ENCODE measurements around the gene ZNF511.
A peak's percentile ranks its signal among the peaks of the same experiment; 100 is the strongest.

The ZNF511 gene

DNA sequence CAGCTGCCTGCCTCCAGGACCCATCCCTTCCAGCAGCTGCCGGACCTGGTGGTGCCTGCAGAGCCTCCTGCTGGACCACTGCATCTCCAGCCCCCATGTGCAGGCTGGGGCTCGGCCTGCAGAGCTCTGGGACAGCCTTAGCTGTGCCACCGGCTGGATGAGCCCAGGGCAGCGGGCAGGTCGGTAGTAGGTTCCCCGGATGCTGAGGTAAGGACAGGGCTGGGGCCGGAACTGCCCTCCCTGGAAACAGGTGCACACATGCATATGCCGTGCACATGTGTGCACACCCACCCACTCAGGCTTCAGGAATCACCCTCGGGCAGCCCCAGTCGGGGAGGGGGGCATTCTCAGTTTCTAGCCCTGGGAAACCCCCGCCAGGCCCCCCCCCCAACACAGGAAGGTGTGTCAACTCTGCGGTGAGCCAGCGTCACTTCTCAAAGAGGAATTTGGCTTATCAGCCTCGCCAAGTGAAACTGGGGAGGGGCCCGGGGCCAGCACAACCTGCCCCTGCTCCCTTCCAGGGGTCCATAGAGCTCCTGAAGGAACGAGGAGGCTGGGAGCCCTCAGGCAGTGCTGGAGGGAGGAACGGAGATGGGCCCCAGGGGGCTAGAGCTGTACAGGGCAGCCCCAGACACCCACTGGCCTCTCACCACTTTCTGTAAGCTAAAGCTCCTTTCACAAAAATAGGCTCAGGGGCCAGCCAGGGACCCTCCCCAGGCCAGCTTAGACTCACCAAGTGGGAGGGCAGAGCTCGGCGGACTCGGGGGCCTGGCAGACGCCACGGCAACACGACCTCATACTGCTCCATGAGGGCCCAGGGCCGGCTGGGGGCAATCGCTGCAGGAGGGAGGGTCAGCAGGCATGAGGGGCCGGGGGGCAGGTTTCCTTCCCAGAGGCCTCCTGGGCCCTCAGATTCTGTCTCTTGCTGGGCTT is 33.7 kb upstream of the ZNF511 start:
- DNase-seq (ENCODE audit: low spot score): no peak

GRCh38 chr10:133275684-133276092 is 33.0 kb upstream of the ZNF511 start:
- DNase-seq (ENCODE audit: low spot score): no peak

GRCh38 chr10:133276100-133276434 is 32.6 kb upstream of the ZNF511 start:
- no peak for DNase-seq (ENCODE audit: low spot score)

DNA sequence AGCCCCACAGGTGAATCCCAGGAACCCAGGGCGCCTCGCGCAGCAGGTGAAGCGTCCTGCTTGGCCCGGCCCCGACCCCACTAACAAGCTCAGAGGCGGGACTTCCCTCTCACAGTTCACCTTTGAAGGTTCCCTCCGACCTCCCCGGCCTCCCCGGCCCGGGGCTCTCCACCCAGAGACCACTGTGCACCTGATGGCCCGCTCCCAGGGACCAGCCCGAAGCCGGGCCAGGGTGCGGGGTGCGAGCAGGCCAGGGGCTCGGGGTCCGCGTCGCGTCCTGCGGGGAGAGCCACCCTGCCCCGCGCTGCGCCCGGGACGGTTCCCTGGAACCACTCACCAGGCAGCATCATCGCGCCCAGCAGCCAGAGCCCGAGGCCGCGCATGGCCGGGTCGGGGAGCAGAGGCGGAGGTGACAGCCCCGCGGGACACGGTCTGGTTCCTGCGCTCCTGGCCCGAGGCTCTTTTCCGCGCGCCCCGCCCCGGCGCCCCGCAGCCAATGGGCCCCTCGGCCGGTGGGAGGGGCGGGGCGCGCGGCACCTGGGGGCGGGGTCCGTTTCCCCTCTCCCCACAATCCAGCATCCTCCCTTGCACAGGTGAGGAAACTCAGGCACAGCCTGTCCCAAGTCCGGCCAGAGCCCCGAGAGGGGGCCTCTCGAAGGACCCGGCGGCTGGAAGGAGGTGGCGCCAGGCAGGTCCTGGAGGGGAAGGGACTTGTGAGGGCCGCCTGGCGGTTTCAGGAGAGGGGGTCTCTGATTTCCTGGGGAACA is 32.1 kb upstream of the ZNF511 start, which contains the start of gene ADAM8:
TSS of gene ADAM8 (minus strand) at position 434 of the 767 bp plus-strand sequence. CDS start at position 383, 51 bp downstream.
- peak; percentile 53 for DNase-seq (ENCODE audit: low spot score)

DNA sequence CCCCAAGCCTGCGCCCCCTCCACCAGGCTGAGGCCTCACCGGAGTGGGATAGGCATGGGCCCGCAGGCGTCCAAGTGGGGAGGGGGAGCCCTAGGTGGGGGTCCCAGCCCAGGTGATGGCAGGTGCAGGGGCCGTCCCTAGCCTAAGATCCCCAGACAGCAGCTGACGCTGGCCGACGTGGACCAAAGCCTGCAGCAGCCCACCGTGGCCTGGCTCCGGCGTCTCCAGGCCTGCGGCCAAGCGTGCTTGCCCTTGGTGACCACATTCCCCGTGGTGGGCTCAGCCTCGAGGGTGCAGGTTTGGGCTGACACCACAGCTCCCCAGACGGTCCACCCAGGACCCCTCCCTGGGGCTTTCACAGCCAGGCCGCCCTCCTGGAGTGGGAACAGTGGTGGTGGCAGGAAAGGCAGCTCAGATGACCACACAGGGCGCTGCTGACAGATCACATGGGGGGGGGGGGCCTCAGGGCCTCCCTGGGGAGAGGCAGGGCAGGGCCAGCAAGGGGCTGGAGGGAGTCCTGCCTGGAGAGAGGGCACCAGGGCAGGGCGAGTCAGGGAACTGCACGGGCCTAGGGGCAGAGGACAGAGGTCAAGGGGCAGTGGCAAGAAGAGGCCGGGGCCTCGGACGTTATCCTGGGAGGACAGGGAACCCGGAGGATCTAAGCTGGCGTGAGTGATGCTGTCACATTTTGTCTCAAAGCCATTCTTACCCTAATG is 31.3 kb upstream of the ZNF511 start:
- no peak for DNase-seq (ENCODE audit: low spot score)

DNA sequence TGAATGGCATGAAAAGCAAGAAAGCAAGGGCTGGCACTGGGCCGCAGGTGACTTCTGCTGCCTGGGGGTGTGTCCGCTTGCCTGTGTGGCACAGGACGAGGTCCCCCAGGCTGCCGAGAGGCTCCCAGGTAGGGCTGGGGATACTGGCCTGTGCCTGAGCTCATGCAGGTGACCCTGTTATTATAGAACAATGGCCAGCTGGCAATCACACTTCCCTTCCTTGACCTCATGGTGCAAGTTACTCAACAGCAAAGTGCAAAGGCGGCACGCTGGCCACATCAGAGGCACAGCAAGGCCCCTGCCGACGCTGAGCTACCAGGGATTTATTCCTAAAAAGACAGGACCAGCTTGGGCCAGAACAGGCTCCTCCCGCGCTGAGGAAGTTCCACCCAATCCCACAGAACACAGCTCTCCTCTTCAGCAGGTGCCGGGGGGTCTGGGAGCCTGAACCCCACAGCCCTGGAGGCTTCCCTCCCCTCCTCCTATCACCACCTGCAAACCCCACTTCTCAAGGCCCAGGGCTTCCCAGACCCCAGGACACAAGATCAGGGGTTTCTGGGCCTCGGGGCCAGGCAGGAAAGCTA is 30.6 kb upstream of the ZNF511 start:
- DNase-seq (ENCODE audit: low spot score): no peak

DNA sequence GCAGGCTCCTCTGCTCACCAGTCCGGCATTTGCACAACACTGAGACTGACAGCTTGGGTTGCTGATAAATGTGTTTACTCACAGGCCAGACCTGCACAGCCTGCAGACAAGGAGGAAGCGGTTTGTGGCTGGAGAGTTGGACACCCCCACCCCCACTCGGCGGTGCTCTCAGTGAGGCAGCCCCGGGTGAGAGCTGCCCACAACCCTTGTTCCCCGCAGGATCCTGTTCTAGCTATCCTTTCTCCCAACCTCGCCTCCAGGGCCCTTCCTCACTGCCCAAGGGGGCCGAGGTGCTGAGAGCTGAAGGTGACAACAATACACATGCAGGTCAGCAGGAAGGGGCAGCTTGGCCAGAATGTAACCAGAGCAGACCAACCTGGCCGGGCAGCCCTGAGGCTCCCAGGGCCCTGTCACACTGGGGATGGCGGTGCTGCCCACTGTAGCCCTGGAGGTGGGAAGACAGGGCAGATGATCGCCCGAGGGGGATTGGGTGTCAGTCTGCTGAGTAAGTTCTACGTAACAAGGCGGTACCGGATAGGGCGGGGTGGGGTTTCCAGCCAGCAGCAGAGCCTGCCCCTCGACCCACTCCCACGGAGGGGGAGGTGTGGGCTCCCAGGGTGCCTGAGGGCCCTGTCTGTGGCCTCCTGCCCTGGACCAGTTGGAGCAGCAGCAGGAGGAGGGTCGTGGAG is 30.0 kb upstream of the ZNF511 start:
- no peak for DNase-seq (ENCODE audit: low spot score)

GRCh38 chr10:133279326-133280226 is 29.1 kb upstream of the ZNF511 start:
- DNase-seq (ENCODE audit: low spot score): no peak

GRCh38 chr10:133280391-133281059 is 28.2 kb upstream of the ZNF511 start:
- DNase-seq (ENCODE audit: low spot score): no peak

GRCh38 chr10:133281084-133281483 is 27.6 kb upstream of the ZNF511 start:
- DNase-seq (ENCODE audit: low spot score): no peak

DNA sequence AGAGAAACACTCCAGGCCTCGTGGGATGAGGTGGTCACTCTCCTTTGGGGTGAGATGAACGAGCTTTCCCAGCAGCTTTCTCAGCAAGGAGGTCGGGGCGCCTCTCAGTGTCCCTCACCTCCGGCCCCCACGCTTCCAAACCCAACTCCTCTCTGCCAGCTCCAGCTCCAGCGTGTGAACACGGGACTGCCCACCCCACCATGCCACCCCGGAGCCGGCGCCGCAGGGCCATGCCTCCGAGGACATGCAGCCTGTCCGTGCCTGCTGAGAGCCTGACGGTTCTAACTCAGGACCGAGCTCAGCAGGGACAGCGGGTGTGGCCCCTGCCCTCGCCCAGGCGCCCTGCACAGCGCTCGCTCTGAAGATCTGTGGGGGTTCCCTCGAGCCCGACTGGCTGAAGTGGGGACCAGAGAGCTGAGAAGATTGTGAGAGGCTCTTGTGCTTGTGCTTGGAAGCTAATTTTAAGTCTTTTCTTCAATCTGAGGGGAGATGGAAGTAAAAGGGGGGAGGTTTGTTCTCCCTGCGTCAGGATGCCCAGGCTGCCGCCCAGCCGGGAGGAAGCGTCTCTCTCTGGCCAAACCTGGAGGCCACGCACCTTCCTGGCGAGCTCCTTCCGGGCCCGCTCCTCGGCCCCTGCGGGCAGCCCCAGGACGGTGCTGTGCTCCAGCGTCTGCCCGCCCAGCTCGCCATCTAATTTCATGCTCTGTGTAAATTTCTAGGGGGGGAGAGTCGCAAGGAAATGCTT is 26.9 kb upstream of the ZNF511 start:
- no peak for DNase-seq (ENCODE audit: low spot score)

GRCh38 chr10:133282846-133283390 is 25.8 kb upstream of the ZNF511 start:
- no peak for DNase-seq (ENCODE audit: low spot score)

DNA sequence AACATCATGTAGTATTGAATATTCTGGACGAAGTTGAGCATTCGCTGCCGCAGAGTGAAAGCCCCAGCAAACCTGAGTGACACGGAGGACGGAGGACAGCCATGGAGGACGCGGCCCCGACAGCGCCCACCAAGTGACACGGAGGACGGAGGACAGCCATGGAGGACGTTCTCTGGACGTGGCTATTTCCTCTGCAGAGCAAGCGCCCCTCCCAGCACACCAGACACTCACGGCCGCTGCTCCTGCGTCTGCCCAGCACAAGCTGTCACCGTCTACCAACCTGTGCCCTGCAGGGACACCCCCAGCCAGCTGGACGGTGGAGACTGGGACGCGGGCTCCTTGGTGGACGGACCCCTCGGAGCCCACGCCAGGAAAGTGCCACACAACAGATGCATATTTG is 24.8 kb upstream of the ZNF511 start:
- DNase-seq (ENCODE audit: low spot score): no peak

- DNase-seq (ENCODE audit: low spot score): no peak
Observed at GRCh38 chr10:133285217-133285616, 23.5 kb upstream of the ZNF511 start.

DNA sequence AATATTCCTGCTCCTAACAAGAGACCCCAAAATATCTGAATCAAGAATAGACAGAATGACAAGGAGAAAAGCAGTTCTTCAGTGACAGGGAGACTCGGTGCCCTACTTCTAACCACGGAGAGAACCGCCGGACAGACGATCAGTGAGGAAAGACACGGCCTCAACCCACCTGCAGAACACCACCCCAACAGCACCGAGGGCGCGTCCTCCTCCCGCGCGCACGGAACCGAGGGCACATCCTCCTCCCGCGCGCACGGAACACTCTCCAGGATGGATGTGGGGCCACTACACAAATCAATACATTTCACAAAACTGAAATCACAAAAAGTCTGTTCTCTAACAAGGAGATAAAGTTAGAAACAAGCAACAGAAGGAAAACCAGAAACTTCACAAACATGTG is 22.3 kb upstream of the ZNF511 start:
- no peak for DNase-seq (ENCODE audit: low spot score)

GRCh38 chr10:133287832-133288500 is 20.7 kb upstream of the ZNF511 start:
- DNase-seq (ENCODE audit: low spot score): no peak

- DNase-seq (ENCODE audit: low spot score): no peak
Observed at GRCh38 chr10:133289761-133290160, 19.0 kb upstream of the ZNF511 start.
